ENCODE measurements around the gene F12. TPM values are rescaled to one million over a fixed set of nuclear protein-coding genes. Genes with fewer than 3 reads are reported as not detected.

F12 gene
- polyA plus RNA-seq, 1 of the 3 experiments (the other 2 are of a cell fraction): 4.3 TPM

GRCh38 chr5:177392765-177393164 lies 16.6 kb downstream of the F12 start:
- H3K4me3 ChIP-seq (ENCODE audit: low read depth in 2 of 2, low read length in 1 of 2): no peak overlapping the region
- CTCF ChIA-PET: interaction anchor here (0.6 to 14.2 kb wide), 8 partner anchors 10 to 335 kb away, joined by 3 to 318 read pairs (median 4); partner anchors contain the start of genes F12 and PRR7
- no peak overlapping the region for H3K4me2 ChIP-seq
- TF ChIP-seq TEAD4 (IDR thresholded peaks at IDR 0.05; ENCODE audit: borderline replicate concordance, insufficient read depth) (no peak), FOXJ3 (CRISPR knock-in tag; IDR thresholded peaks at IDR 0.05) (no peak), RAD21 (IDR thresholded peaks at IDR 0.05; ENCODE audit: low read length) (no peak), EP300 (IDR thresholded peaks at IDR 0.05; ENCODE audit: borderline replicate concordance in 1 of 2, low read depth in 1 of 2, low read length in 1 of 2) (no peak), FOXM1 (IDR thresholded peaks at IDR 0.05; ENCODE audit: low read depth) (no peak), EZH2phosphoT487 (IDR thresholded peaks at IDR 0.05; ENCODE audit: borderline replicate concordance, low read depth) (no peak), JUND (IDR thresholded peaks at IDR 0.05) (no peak), POLR2AphosphoS5 (IDR thresholded peaks at IDR 0.05; ENCODE audit: low read depth, low read length) (no peak)
- peaks cover 5% of the 10 kb centered on the region for H3F3A ChIP-seq (replicated peaks; ENCODE audit: insufficient read depth)
- POLR2A ChIA-PET: no interaction called here
- no peak for DNase-seq
- no peaks in the 10 kb centered on the region for H3K36me3 ChIP-seq (replicated peaks in 1 of 2; ENCODE audit: control insufficient read depth in 1 of 2, insufficient read depth in 2 of 2, low read length in 1 of 2)
- no peak overlapping the region for H3K9ac ChIP-seq
- no peak overlapping the region for H2AFZ ChIP-seq (ENCODE audit: low read depth)
- H3K27ac ChIP-seq (ENCODE audit: low read depth in 2 of 2, low read length in 1 of 2): no peak overlapping the region
- 70% methylated on average over 5 of the region's 5 CpGs for WGBS (ENCODE audit: low lambda C conversion rate)
- H3K79me2 ChIP-seq (ENCODE audit: insufficient read depth): no peaks in the 10 kb centered on the region
- H3K4me1 ChIP-seq (ENCODE audit: control insufficient read depth in 1 of 2, insufficient read depth in 2 of 2, low read depth in 1 of 2, low read length in 1 of 2): peaks cover 0 to 3% of the 10 kb centered on the region in 2 experiments; a peak in 1 of 4 replicates
- no peaks in the 10 kb centered on the region for H4K20me1 ChIP-seq (ENCODE audit: insufficient read depth)
- H3K9me3 ChIP-seq: no peaks in the 10 kb centered on the region
- no peaks in the 10 kb centered on the region for H3K9me2 ChIP-seq
- H3K27me3 ChIP-seq (ENCODE audit: insufficient read depth): no peaks in the 10 kb centered on the region

- POLR2A ChIA-PET: interaction anchor here (1.0 to 3.6 kb wide), 5 partner anchors 13 to 110 kb away, joined by 3 to 22 read pairs (median 5); no protein-coding TSS in a partner anchor
- Histone ChIP-seq H4K20me1 (ENCODE audit: insufficient read depth) (no peaks in the 10 kb centered on the region), H3K79me2 (ENCODE audit: insufficient read depth) (no peaks in the 10 kb centered on the region), H3K4me2 (no peak overlapping the region), H3K9ac (no peak overlapping the region), H3K4me3 (ENCODE audit: low read depth in 2 of 2, low read length in 1 of 2) (no peak overlapping the region; a peak in 1 of 4 replicates), H3K4me1 (ENCODE audit: control insufficient read depth in 1 of 2, insufficient read depth in 2 of 2, low read depth in 1 of 2, low read length in 1 of 2) (peaks cover 0 to 3% of the 10 kb centered on the region in 2 experiments; a peak in 1 of 4 replicates), H3K9me2 (no peaks in the 10 kb centered on the region), H3K27me3 (ENCODE audit: insufficient read depth) (no peaks in the 10 kb centered on the region), H3K36me3 (replicated peaks in 1 of 2; ENCODE audit: control insufficient read depth in 1 of 2, insufficient read depth in 2 of 2, low read length in 1 of 2) (no peaks in the 10 kb centered on the region), H3K27ac (ENCODE audit: low read depth in 2 of 2, low read length in 1 of 2) (no peak overlapping the region), H3F3A (replicated peaks; ENCODE audit: insufficient read depth) (peaks cover 5% of the 10 kb centered on the region), H3K9me3 (no peaks in the 10 kb centered on the region), H2AFZ (ENCODE audit: low read depth) (peak overlapping the region; percentile 15; the same call in 1 of the 2 replicates)
- 30% methylated on average over 12 of the region's 13 CpGs for WGBS (ENCODE audit: low lambda C conversion rate)
- peak; percentile 95 for DNase-seq
- CTCF ChIA-PET: interaction anchor here (0.6 to 14.2 kb wide), 43 partner anchors 7 to 277 kb away, joined by 3 to 318 read pairs (median 5); partner anchors contain the start of genes DOK3, F12, GRK6 and LMAN2
- TF ChIP-seq CTCF (IDR thresholded peaks at IDR 0.05): peak; percentile 88
- peak; percentile 52; the same call in 1 of the 2 replicates for TF ChIP-seq USF2 (IDR thresholded peaks at IDR 0.05; ENCODE audit: borderline replicate concordance, low read depth, low read length)
- no peak for TF ChIP-seq REST (IDR thresholded peaks at IDR 0.05; ENCODE audit: low read depth, low read length)
- TF ChIP-seq RCOR1 (IDR thresholded peaks at IDR 0.05; ENCODE audit: low read length): 0 out of 2 replicates have a peak, but pooled peaks have one; percentile 5
- 0 out of 2 replicates have a peak, but pooled peaks have one; percentile 27 for TF ChIP-seq NRF1 (IDR thresholded peaks at IDR 0.05; ENCODE audit: low read depth, low read length)
- TF ChIP-seq NFIC (IDR thresholded peaks at IDR 0.05; ENCODE audit: borderline replicate concordance): no peak
- no peak for TF ChIP-seq PBX3 (IDR thresholded peaks at IDR 0.05)
- no peak for TF ChIP-seq TAF1 (IDR thresholded peaks at IDR 0.05; ENCODE audit: borderline replicate concordance, low read depth, low read length)
- TF ChIP-seq SIN3A (IDR thresholded peaks at IDR 0.05; ENCODE audit: borderline replicate concordance, low read depth, low read length): 0 out of 2 replicates have a peak, but pooled peaks have one; percentile 77
- TF ChIP-seq GATA2 (CRISPR knock-in tag; IDR thresholded peaks at IDR 0.05): no peak
Measured at GRCh38 chr5:177390363-177391300, 18.7 kb downstream of the F12 start.
